Activated CD4-positive, alpha-beta T cell treated with anti-CD3 and anti-CD28 coated beads for 36 hours (primary cell): Measurements from ENCODE around the gene PPP4R4. TPM values are rescaled to one million over a fixed set of nuclear protein-coding genes. Genes with fewer than 3 reads are reported as not detected.

Experiments used
- ATAC-seq: fragments of 200-7000 bp; cut with Tn5 transposase; one replicate; pipeline ENCODE4 v1.10.0; 2021; ENCODE audit warnings: mild to moderate bottlenecking, moderate library complexity
- CTCF ChIA-PET: fragments of 350-600 bp; sonication (Branson Sonifier 250); formaldehyde crosslinking; loops from one replicate; lab custom pipeline; 2021; ENCODE audit warnings: antibody characterized with exemption; lab: Charles Lee
- POLR2A ChIA-PET: fragments of 350-600 bp; sonication (Branson Sonifier 250); formaldehyde crosslinking; loops from one replicate; lab custom pipeline; 2021; ENCODE audit warnings: antibody characterized with exemption, inconsistent platforms; lab: Charles Lee
- DNase-seq: peaks from one replicate; pipeline ENCODE4 v3.0.0-alpha.2; 2020
- H3K27ac Mint-ChIP-seq: one replicate; pipeline ENCODE4 v1.8.0; 2021; ENCODE audit warnings: mixed read lengths
- H3K27me3 Mint-ChIP-seq: one replicate; pipeline ENCODE4 v1.8.0; 2021; ENCODE audit warnings: mixed read lengths
- H3K36me3 Mint-ChIP-seq: one replicate; pipeline ENCODE4 v1.8.0; 2021; ENCODE audit warnings: low read depth, mixed read lengths
- H3K4me1 Mint-ChIP-seq: one replicate; pipeline ENCODE4 v1.8.0; 2021; ENCODE audit warnings: mixed read lengths
- H3K4me3 Mint-ChIP-seq: one replicate; pipeline ENCODE4 v1.8.0; 2021; ENCODE audit warnings: mild to moderate bottlenecking, moderate library complexity, mixed read lengths
- H3K9me3 Mint-ChIP-seq: one replicate; pipeline ENCODE4 v1.8.0; 2021; ENCODE audit warnings: low read depth, mixed read lengths
- intact Hi-C, 2 experiments: fragments of 100-400 bp; cut with DNase I in 1 of 2; cut with micrococcal nuclease in 1 of 2; formaldehyde crosslinking; loops; one replicate each; pipeline versions ENCODE4 v1.14.2 to v1.15.1; 2022 to 2024; cut with DNase I, micrococcal nuclease
- total RNA-seq, 2 experiments: library from RNA; stranded (reverse); gene quantifications; one replicate each; pipeline ENCODE4 v1.2.3, GENCODE V29; 2021

Gene PPP4R4
- total RNA-seq, 2 experiments from 2014 or later = 21.4 TPM

- Mint-ChIP-seq H3K27me3 (peaks cover 4% of the 10 kb centered on the region), H3K4me1 (peaks cover 21% of the 10 kb centered on the region), H3K9me3 (no peaks in the 10 kb centered on the region), H3K36me3 (no peaks in the 10 kb centered on the region), H3K27ac (peak overlapping the region; percentile 37), H3K4me3 (peak overlapping the region; percentile 78)
- ATAC-seq (peak; percentile 64), DNase-seq (peak; percentile 57)
- intact Hi-C loops = loop anchor here (1.0 to 5.0 kb wide), 8 partner anchors 44 to 417 kb away; partner anchors contain the start of genes DDX24 (in 2 of the 2), IFI27L1 (in 2 of the 2), OTUB2 (in 1 of the 2) and PPP4R4 (in 1 of the 2)
- CTCF ChIA-PET = interaction anchor here (0.9 to 5.3 kb wide), 11 partner anchors 9 to 419 kb away, joined by 3 to 68 read pairs (median 4); partner anchors contain the start of genes DDX24, IFI27L1 and PPP4R4
- POLR2A ChIA-PET = interaction anchor here (0.9 kb wide), 1 partner anchor 49 kb away, joined by 3 read pairs; the partner anchor contains the start of genes DDX24 and IFI27L1
Measured at GRCh38 chr14:94129758-94130414, 44.2 kb upstream of the PPP4R4 start.

DNA sequence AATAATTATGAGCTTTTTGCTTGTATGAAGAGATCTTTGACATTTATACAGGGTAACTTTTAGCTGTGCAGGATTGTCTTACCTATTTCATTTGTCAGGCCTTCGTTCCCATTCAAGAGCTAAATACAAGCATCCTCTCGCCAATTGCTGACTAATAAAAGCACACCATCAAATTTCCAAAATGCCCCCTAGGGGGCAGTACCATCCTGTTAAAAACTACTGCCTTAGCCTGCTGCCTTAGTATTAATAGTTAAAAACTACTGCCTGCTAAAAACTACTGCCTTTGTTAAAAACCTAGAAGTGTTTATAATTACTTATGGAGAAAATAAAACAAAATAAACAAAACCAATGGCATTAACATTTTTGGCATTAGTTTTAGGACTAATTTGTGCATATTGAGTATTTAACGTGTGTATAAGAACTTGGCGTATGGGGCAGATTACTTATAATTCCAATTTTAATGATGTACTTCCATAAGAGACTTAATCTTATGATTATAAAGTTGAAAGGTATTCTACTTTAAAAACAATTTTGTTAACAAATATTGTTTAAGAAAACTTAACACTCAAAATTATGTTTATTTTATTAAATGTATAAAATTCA, 41.7 kb upstream of the PPP4R4 start:
- ChIA-PET CTCF (interaction anchor here (0.6 to 5.3 kb wide), 38 partner anchors 10 to 418 kb away, joined by 3 to 68 read pairs (median 4); partner anchors contain the start of genes DDX24, IFI27L1, PPP4R4 and SERPINA6), POLR2A (no interaction called here)
- no peak overlapping the region for H3K4me3 Mint-ChIP-seq
- DNase-seq (peak; percentile 78), ATAC-seq (peak; percentile 37)
- intact Hi-C loops = loop anchor here (1.0 to 5.0 kb wide), 7 partner anchors 48 to 417 kb away; no protein-coding TSS in a partner anchor
- no peaks in the 10 kb centered on the region for H3K36me3 Mint-ChIP-seq
- no peak overlapping the region for H3K27ac Mint-ChIP-seq
- peaks cover 6% of the 10 kb centered on the region for H3K27me3 Mint-ChIP-seq
- peaks cover 23% of the 10 kb centered on the region for H3K4me1 Mint-ChIP-seq
- no peaks in the 10 kb centered on the region for H3K9me3 Mint-ChIP-seq

- H3K4me1 Mint-ChIP-seq = peaks cover 5% of the 10 kb centered on the region
- DNase-seq (no peak), ATAC-seq (no peak)
- no peaks in the 10 kb centered on the region for H3K36me3 Mint-ChIP-seq
- ChIA-PET CTCF (interaction anchor here (4.9 kb wide), 1 partner anchor 44 kb away, joined by 76 read pairs; no protein-coding TSS in a partner anchor), POLR2A (no interaction called here)
- H3K4me3 Mint-ChIP-seq = no peak overlapping the region
- intact Hi-C loops = loop anchor here in 1 of 2 experiments (5.0 kb wide), 1 partner anchor 172 kb away; no protein-coding TSS in a partner anchor
- H3K9me3 Mint-ChIP-seq = no peaks in the 10 kb centered on the region
- no peak overlapping the region for H3K27ac Mint-ChIP-seq
- H3K27me3 Mint-ChIP-seq = peaks cover 6% of the 10 kb centered on the region
Measured at GRCh38 chr14:94135476-94135875, 38.6 kb upstream of the PPP4R4 start.

- intact Hi-C loops = loop anchor here (1.0 to 5.0 kb wide), 9 partner anchors 36 to 482 kb away; partner anchors contain the start of genes OTUB2 (in 1 of the 2) and PPP4R4 (in 1 of the 2)
- ATAC-seq (peak; percentile 90), DNase-seq (peak; percentile 93)
- no peak overlapping the region for H3K27ac Mint-ChIP-seq
- peaks cover 6% of the 10 kb centered on the region for H3K27me3 Mint-ChIP-seq
- H3K9me3 Mint-ChIP-seq = no peaks in the 10 kb centered on the region
- peaks cover 5% of the 10 kb centered on the region for H3K4me1 Mint-ChIP-seq
- CTCF ChIA-PET = interaction anchor here (0.5 to 4.9 kb wide), 64 partner anchors 8 to 1009 kb away, joined by 3 to 76 read pairs (median 5); partner anchors contain the start of genes DDX24, IFI27, IFI27L1 and PPP4R4
- POLR2A ChIA-PET = interaction anchor here (0.5 to 1.1 kb wide), 6 partner anchors 17 to 101 kb away, joined by 3 to 9 read pairs (median 3); no protein-coding TSS in a partner anchor
- H3K4me3 Mint-ChIP-seq = no peak overlapping the region
- no peaks in the 10 kb centered on the region for H3K36me3 Mint-ChIP-seq
Measured at GRCh38 chr14:94136575-94137331, 37.4 kb upstream of the PPP4R4 start.

GRCh38 chr14:94138251-94138650, 35.9 kb upstream of the PPP4R4 start:
- Mint-ChIP-seq H3K4me1 (peaks cover 3% of the 10 kb centered on the region), H3K4me3 (no peak overlapping the region), H3K27me3 (peaks cover 6% of the 10 kb centered on the region), H3K27ac (no peak overlapping the region), H3K9me3 (no peaks in the 10 kb centered on the region), H3K36me3 (no peaks in the 10 kb centered on the region)
- intact Hi-C loops = loop anchor here in 1 of 2 experiments (5.0 kb wide), 1 partner anchor 169 kb away; no protein-coding TSS in a partner anchor
- ChIA-PET POLR2A (no interaction called here), CTCF (interaction anchor here (0.8 to 4.9 kb wide), 7 partner anchors 9 to 408 kb away, joined by 3 to 76 read pairs (median 12); partner anchors contain the start of genes DDX24, IFI27L1 and IFI27L2)
- ATAC-seq (no peak), DNase-seq (no peak)

DNA sequence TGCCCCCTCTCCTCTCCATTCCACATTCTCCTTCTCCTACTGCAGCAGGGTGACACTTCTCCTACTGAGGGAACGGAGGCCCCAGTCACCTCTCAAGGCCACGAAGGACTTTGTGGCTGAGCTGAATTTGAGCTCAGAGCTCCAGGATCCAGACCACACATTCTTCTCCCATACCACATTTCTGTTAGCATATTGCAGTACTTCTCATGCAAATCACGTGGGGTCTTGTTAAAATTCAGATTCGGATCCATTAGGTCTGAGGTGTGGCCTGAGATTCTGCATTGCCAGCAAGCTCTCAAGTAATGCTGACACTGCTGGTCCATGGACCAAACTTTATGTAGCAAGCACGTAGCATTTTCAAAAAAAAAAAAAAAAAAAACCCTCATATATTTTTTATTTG, 35.1 kb upstream of the PPP4R4 start:
- ChIA-PET POLR2A (no interaction called here), CTCF (interaction anchor here (0.9 to 4.9 kb wide), 5 partner anchors 10 to 104 kb away, joined by 3 to 76 read pairs (median 12); partner anchors contain the start of gene IFI27L2)
- no peak for ATAC-seq
- H3K4me3 Mint-ChIP-seq = no peak overlapping the region
- DNase-seq = no peak
- intact Hi-C loops = loop anchor here in 1 of 2 experiments (5.0 kb wide), 1 partner anchor 168 kb away; no protein-coding TSS in a partner anchor
- H3K36me3 Mint-ChIP-seq = no peaks in the 10 kb centered on the region
- peaks cover 4% of the 10 kb centered on the region for H3K27me3 Mint-ChIP-seq
- peaks cover 3% of the 10 kb centered on the region for H3K4me1 Mint-ChIP-seq
- H3K27ac Mint-ChIP-seq = no peak overlapping the region
- no peaks in the 10 kb centered on the region for H3K9me3 Mint-ChIP-seq

GRCh38 chr14:94139421-94139820, 34.7 kb upstream of the PPP4R4 start:
- no peak overlapping the region for H3K4me3 Mint-ChIP-seq
- H3K36me3 Mint-ChIP-seq = no peaks in the 10 kb centered on the region
- peaks cover 3% of the 10 kb centered on the region for H3K4me1 Mint-ChIP-seq
- CTCF ChIA-PET = interaction anchor here (0.7 to 3.6 kb wide), 5 partner anchors 10 to 134 kb away, joined by 3 to 21 read pairs (median 3); partner anchors contain the start of gene IFI27L2
- intact Hi-C loops = loop anchor here in 1 of 2 experiments (5.0 kb wide), 1 partner anchor 168 kb away; no protein-coding TSS in a partner anchor
- no peaks in the 10 kb centered on the region for H3K9me3 Mint-ChIP-seq
- ATAC-seq = no peak
- H3K27me3 Mint-ChIP-seq = peaks cover 3% of the 10 kb centered on the region
- POLR2A ChIA-PET = no interaction called here
- no peak overlapping the region for H3K27ac Mint-ChIP-seq
- no peak for DNase-seq

- Mint-ChIP-seq H3K4me1 (peaks cover 12% of the 10 kb centered on the region), H3K36me3 (no peaks in the 10 kb centered on the region), H3K27ac (no peak overlapping the region), H3K4me3 (no peak overlapping the region), H3K27me3 (no peaks in the 10 kb centered on the region), H3K9me3 (no peaks in the 10 kb centered on the region)
- POLR2A ChIA-PET = no interaction called here
- no peak for DNase-seq
- intact Hi-C loops = no loop called here
- CTCF ChIA-PET = interaction anchor here (0.9 to 3.3 kb wide), 8 partner anchors 10 to 202 kb away, joined by 3 to 19 read pairs (median 4); no protein-coding TSS in a partner anchor
- no peak for ATAC-seq
Measured at GRCh38 chr14:94142247-94142646, 31.9 kb upstream of the PPP4R4 start.

DNA sequence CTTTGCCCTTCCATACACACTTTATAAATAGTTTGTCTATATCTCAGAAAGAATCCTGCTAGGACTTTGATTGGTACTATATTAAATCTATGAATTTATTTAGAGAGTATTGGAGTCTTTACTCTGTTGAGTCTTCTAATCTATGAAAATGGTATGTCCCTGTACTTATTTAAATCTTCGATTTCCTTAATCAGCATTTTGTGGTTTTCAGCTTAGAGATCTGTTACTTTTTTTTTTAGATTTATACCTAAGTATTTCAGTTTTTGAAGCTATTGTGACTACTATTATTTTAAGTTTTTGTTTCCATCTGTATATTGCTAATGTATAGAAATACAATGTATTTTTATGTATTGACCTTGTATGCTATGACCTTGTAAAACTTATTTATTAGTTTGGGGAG, 31.3 kb upstream of the PPP4R4 start:
- Mint-ChIP-seq H3K27me3 (no peaks in the 10 kb centered on the region), H3K27ac (no peak overlapping the region), H3K4me3 (no peak overlapping the region), H3K36me3 (no peaks in the 10 kb centered on the region), H3K9me3 (no peaks in the 10 kb centered on the region), H3K4me1 (peaks cover 16% of the 10 kb centered on the region)
- ATAC-seq (no peak), DNase-seq (no peak)
- ChIA-PET CTCF (interaction anchor here (0.8 to 3.3 kb wide), 8 partner anchors 9 to 203 kb away, joined by 3 to 19 read pairs (median 4); no protein-coding TSS in a partner anchor), POLR2A (interaction anchor here (0.6 to 0.7 kb wide), 2 partner anchors 10 to 28 kb away, joined by 3 to 10 read pairs; no protein-coding TSS in a partner anchor)
- intact Hi-C loops = no loop called here

GRCh38 chr14:94143239-94143638, 30.9 kb upstream of the PPP4R4 start:
- peak; percentile 44 for DNase-seq

More at GRCh38 chr14:94143239-94143638, 30.9 kb upstream of the PPP4R4 start:
- Mint-ChIP-seq H3K36me3 (no peaks in the 10 kb centered on the region), H3K9me3 (no peaks in the 10 kb centered on the region), H3K27ac (no peak overlapping the region), H3K4me1 (peaks cover 16% of the 10 kb centered on the region), H3K4me3 (no peak overlapping the region), H3K27me3 (no peaks in the 10 kb centered on the region)
- intact Hi-C loops = no loop called here
- POLR2A ChIA-PET = interaction anchor here (0.6 to 0.7 kb wide), 2 partner anchors 10 to 27 kb away, joined by 3 to 10 read pairs; no protein-coding TSS in a partner anchor
- CTCF ChIA-PET = interaction anchor here (0.8 to 3.3 kb wide), 7 partner anchors 9 to 203 kb away, joined by 3 to 19 read pairs (median 4); no protein-coding TSS in a partner anchor
- peak; percentile 60 for ATAC-seq
